H9 (cell line): ENCODE results near the gene CHID1. TPM values are rescaled to one million over a fixed set of nuclear protein-coding genes. Genes with fewer than 3 reads are reported as not detected.

ENCODE experiments used
- DNase-seq: peaks from one replicate; pipeline ENCODE4 v3.0.0-alpha.2; 2017
- H2AFZ ChIP-seq: one replicate; pipeline ENCODE4 v1.6.1; 2013; ENCODE audit warnings: mild to moderate bottlenecking, low read length, control low read depth, moderate library complexity
- H2AK5ac ChIP-seq: 2 replicates; pipeline ENCODE4 v1.6.1; 2013; ENCODE audit warnings: low read length, control low read depth, mixed read lengths; ENCODE audit not compliant: insufficient read length
- H2BK120ac ChIP-seq: one replicate; pipeline ENCODE4 v1.6.1; 2013; ENCODE audit warnings: low read depth, mild to moderate bottlenecking, low read length, control low read depth, inconsistent platforms; ENCODE audit not compliant: poor library complexity, severe bottlenecking
- H2BK12ac ChIP-seq: 2 replicates; pipeline ENCODE4 v1.6.1; 2013; ENCODE audit warnings: low read length, control low read depth, mixed read lengths, low read depth; ENCODE audit not compliant: insufficient read length
- H2BK15ac ChIP-seq: 2 replicates; pipeline ENCODE4 v1.6.1; 2013; ENCODE audit warnings: low read depth, low read length, control low read depth
- H2BK20ac ChIP-seq: one replicate; pipeline ENCODE4 v1.6.1; 2013; ENCODE audit warnings: low read depth, mild to moderate bottlenecking, low read length, control low read depth, inconsistent platforms; ENCODE audit not compliant: poor library complexity, severe bottlenecking
- H2BK5ac ChIP-seq: 2 replicates; pipeline ENCODE4 v1.6.1; 2013; ENCODE audit warnings: low read length, control low read depth, mixed read lengths; ENCODE audit not compliant: insufficient read length
- H3K14ac ChIP-seq: 2 replicates; pipeline ENCODE4 v1.6.1; 2013; ENCODE audit warnings: low read length, control low read depth; ENCODE audit not compliant: insufficient read depth
- H3K18ac ChIP-seq: 2 replicates; pipeline ENCODE4 v1.6.1; 2013; ENCODE audit warnings: low read depth, mild to moderate bottlenecking, mixed read lengths, low read length, control low read depth; ENCODE audit not compliant: insufficient read length
- H3K23ac ChIP-seq: 2 replicates; pipeline ENCODE4 v1.6.1; 2013; ENCODE audit warnings: low read length, control low read depth, mixed read lengths, low read depth; ENCODE audit not compliant: insufficient read length
- H3K23me2 ChIP-seq: 2 replicates; pipeline ENCODE4 v1.6.1; 2013; ENCODE audit warnings: low read depth, mild to moderate bottlenecking, mixed read lengths, low read length, control low read depth; ENCODE audit not compliant: insufficient read length, poor library complexity, severe bottlenecking
- H3K27ac ChIP-seq: 2 replicates; pipeline ENCODE4 v1.5.1; 2013; ENCODE audit warnings: low read length, control low read depth, mixed read lengths, low read depth; ENCODE audit not compliant: insufficient read length
- H3K27me3 ChIP-seq: 2 replicates; pipeline ENCODE4 v1.6.1; 2013; ENCODE audit warnings: low read length, control low read depth, inconsistent platforms; ENCODE audit not compliant: insufficient read depth
- H3K4ac ChIP-seq: 2 replicates; pipeline ENCODE4 v1.6.1; 2013; ENCODE audit warnings: low read depth, mild to moderate bottlenecking, control low read depth, inconsistent platforms, low read length, moderate library complexity
- H3K4me1 ChIP-seq: 2 replicates; pipeline ENCODE4 v1.6.1; 2013; ENCODE audit warnings: low read length, control low read depth, inconsistent platforms; ENCODE audit not compliant: insufficient read depth
- H3K4me2 ChIP-seq: 2 replicates; pipeline ENCODE4 v1.6.1; 2013; ENCODE audit warnings: low read length, control low read depth, mixed read lengths; ENCODE audit not compliant: insufficient read length, insufficient read depth
- H3K56ac ChIP-seq: 2 replicates; pipeline ENCODE4 v1.6.1; 2013; ENCODE audit warnings: low read depth, mild to moderate bottlenecking, mixed read lengths, low read length, control low read depth; ENCODE audit not compliant: insufficient read length
- H3K79me1 ChIP-seq: 2 replicates; pipeline ENCODE4 v1.6.1; 2013; ENCODE audit warnings: low read depth, mild to moderate bottlenecking, moderate library complexity, low read length, control low read depth, inconsistent platforms; ENCODE audit not compliant: insufficient read depth, poor library complexity, severe bottlenecking
- H3K79me2 ChIP-seq: 2 replicates; pipeline ENCODE4 v1.6.1; 2013; ENCODE audit warnings: low read length, control low read depth, inconsistent platforms; ENCODE audit not compliant: insufficient read depth
- H3K9ac ChIP-seq: 2 replicates; pipeline ENCODE4 v1.6.1; 2013; ENCODE audit warnings: low read length, control low read depth, mixed read lengths; ENCODE audit not compliant: insufficient read length; ENCODE audit errors: extremely low read depth
- H3K9me3 ChIP-seq: one replicate; pipeline ENCODE4 v1.6.1; 2013; ENCODE audit warnings: low read depth, low read length, inconsistent platforms; ENCODE audit not compliant: control insufficient read depth
- H3T11ph ChIP-seq: one replicate; pipeline ENCODE4 v1.6.1; 2013; ENCODE audit warnings: mild to moderate bottlenecking, low read length, control low read depth, inconsistent platforms
- H4K20me1 ChIP-seq: one replicate; pipeline ENCODE4 v1.6.1; 2013; ENCODE audit not compliant: control insufficient read depth, insufficient read length, insufficient read depth
- H4K5ac ChIP-seq: 2 replicates; pipeline ENCODE4 v1.6.1; 2013; ENCODE audit warnings: low read depth, mild to moderate bottlenecking, mixed read lengths, low read length, control low read depth; ENCODE audit not compliant: insufficient read length
- H4K8ac ChIP-seq: replicated peaks from 2 replicates; pipeline ENCODE4 v1.6.1; 2013; ENCODE audit warnings: low read length, control low read depth, mixed read lengths, low read depth; ENCODE audit not compliant: insufficient read length
- H4K91ac ChIP-seq: 2 replicates; pipeline ENCODE4 v1.6.1; 2013; ENCODE audit warnings: low read depth, mild to moderate bottlenecking, moderate library complexity, mixed read lengths, low read length, control low read depth; ENCODE audit not compliant: insufficient read length
- H3K27ac Mint-ChIP-seq, 3 experiments: 2 replicates in 2 of 3; 3 replicates in 1 of 3; pipeline ENCODE4 v1.8.0; 2020 to 2021; ENCODE audit warnings: mixed read lengths in 3 of 3, mild to moderate bottlenecking in 1 of 3, moderate library complexity in 1 of 3
- H3K27me3 Mint-ChIP-seq: 2 replicates; pipeline ENCODE4 v1.8.0; 2021; ENCODE audit warnings: low read depth, mild to moderate bottlenecking, moderate library complexity, mixed read lengths
- H3K36me3 Mint-ChIP-seq, 3 experiments: 2 replicates in 2 of 3; 3 replicates in 1 of 3; pipeline ENCODE4 v1.8.0; 2020 to 2021; ENCODE audit warnings: low read depth in 3 of 3, mixed read lengths in 3 of 3; ENCODE audit not compliant: insufficient read depth in 1 of 3
- H3K4me1 Mint-ChIP-seq, 2 experiments: 2 replicates each; pipeline ENCODE4 v1.8.0; 2020; ENCODE audit warnings: mixed read lengths in 2 of 2
- H3K4me3 Mint-ChIP-seq, 2 experiments: 2 replicates in 1 of 2; 3 replicates in 1 of 2; pipeline ENCODE4 v1.8.0; 2020 to 2021; ENCODE audit warnings: mild to moderate bottlenecking in 2 of 2, mixed read lengths in 2 of 2, moderate library complexity in 1 of 2
- H3K9me3 Mint-ChIP-seq, 2 experiments: 2 replicates in 1 of 2; 3 replicates in 1 of 2; pipeline ENCODE4 v1.8.0; 2020; ENCODE audit warnings: mild to moderate bottlenecking in 2 of 2, mixed read lengths in 2 of 2, moderate library complexity in 1 of 2
- CTCF ChIP-seq: fragments of 200-600 bp; sonication (generic); conservative IDR thresholded peaks from 3 replicates; pipeline ENCODE4 v1.8.0; 2021; ENCODE audit warnings: antibody characterized with exemption, mild to moderate bottlenecking
- WGBS: extraction: QIAGEN DNeasy Blood & Tissue Kit; methylation state at CpG from one replicate; pipeline ENCODE4 v1.1.7; 2013; ENCODE audit warnings: missing lambda C conversion rate, low lambda C conversion rate, mixed read lengths; ENCODE audit not compliant: insufficient read length; ENCODE audit errors: extremely low coverage; 5-methylcytosine and 5-hydroxymethylcytosine counted together
- long read RNA-seq: library from polyadenylated mRNA; unstranded; transcript quantifications from one replicate; pipeline ENCODE4 v2.0.0, GENCODE V29; 2020
- total RNA-seq: library from RNA; stranded (reverse); gene quantifications from 2 replicates; pipeline ENCODE4 v1.2.1, GENCODE V29; 2021

CHID1 gene
- 87.2 and 89.4 TPM in 2 replicates for total RNA-seq
- long read RNA-seq, transcript CHID1-201 (13 exons, 3,374 nt), result major isoform, 222 of 654 reads
- long read RNA-seq, transcript CHID1-203 (14 exons, 1,477 nt), result minor isoform, 112 of 654 reads
- long read RNA-seq, transcript CHID1-202 (12 exons, 1,289 nt), result minor isoform, 87 of 654 reads
- long read RNA-seq, partial matches to known transcripts, result 93 of 654 reads
- long read RNA-seq, other reads (novel, unspliced or antisense), result 139 of 654 reads

GRCh38 chr11:910589-911030 is at the start of gene CHID1:
Gene CHID1, minus strand, starts transcription at chr11:910810. Its CDS starts 5,994 bp downstream, at chr11:904816.
- peak; percentile 93 for DNase-seq

More at GRCh38 chr11:910589-911030, at the start of gene CHID1:
- Histone ChIP-seq H2AK5ac (no peak within 1 kb of the TSS), H3K79me1 (peaks cover 6% of the 10 kb centered on the region), H4K8ac (no peak within 1 kb of the TSS), H2BK20ac (no peak within 1 kb of the TSS), H2BK5ac (no peak within 1 kb of the TSS), H3K56ac (no peak within 1 kb of the TSS), H2BK15ac (no peak within 1 kb of the TSS), H3K4ac (no peak within 1 kb of the TSS), H3K23me2 (peaks cover 18% of the 10 kb centered on the region), H3K18ac (peak within 1 kb of the TSS; percentile 32), H3K79me2 (peaks cover 3% of the 10 kb centered on the region; the same call in 1 of the 2 replicates), H3K9ac (peak within 1 kb of the TSS; percentile 69), H3K9me3 (no peaks in the 10 kb centered on the region), H3K23ac (no peak within 1 kb of the TSS), H4K5ac (no peak within 1 kb of the TSS), H3K27ac (no peak within 1 kb of the TSS), H2BK12ac (no peak within 1 kb of the TSS), H2BK120ac (peak within 1 kb of the TSS; percentile 53), H2AFZ (no peak within 1 kb of the TSS), H3K4me1 (no peaks in the 10 kb centered on the region; the same call in 1 of the 2 replicates), H4K91ac (no peak within 1 kb of the TSS), H3T11ph (no peak within 1 kb of the TSS), H3K4me2 (peak within 1 kb of the TSS; percentile 70), H4K20me1 (peaks cover 3% of the 10 kb centered on the region), H3K14ac (peak within 1 kb of the TSS; percentile 48; the same call in 1 of the 2 replicates), H3K27me3 (no peaks in the 10 kb centered on the region)
- Mint-ChIP-seq H3K4me1 (peaks cover 9 to 14% of the 10 kb centered on the region in 2 experiments), H3K36me3 (peaks cover 0 to 27% (median 15%) of the 10 kb centered on the region in 3 experiments; a peak in 5 of 7 replicates), H3K9me3 (no peaks in the 10 kb centered on the region; a peak in 1 of 5 replicates), H3K27me3 (no peaks in the 10 kb centered on the region), H3K4me3 (peak within 1 kb of the TSS; percentile 94 to 98), H3K27ac (peak within 1 kb of the TSS; percentile 82 to 90 (median 85); a peak in 6 of 7 replicates)
- no peak for TF ChIP-seq CTCF
- WGBS, result no CpG with 5 or more reads among the region's 59 CpGs
